ENCODE measurements around the gene DOCK6. TPM values are rescaled to one million over a fixed set of nuclear protein-coding genes. Genes with fewer than 3 reads are reported as not detected.

Gene DOCK6
- total and polyA plus RNA-seq, 2 experiments from 2014 or later = 17.4 to 36.8 TPM

DNA sequence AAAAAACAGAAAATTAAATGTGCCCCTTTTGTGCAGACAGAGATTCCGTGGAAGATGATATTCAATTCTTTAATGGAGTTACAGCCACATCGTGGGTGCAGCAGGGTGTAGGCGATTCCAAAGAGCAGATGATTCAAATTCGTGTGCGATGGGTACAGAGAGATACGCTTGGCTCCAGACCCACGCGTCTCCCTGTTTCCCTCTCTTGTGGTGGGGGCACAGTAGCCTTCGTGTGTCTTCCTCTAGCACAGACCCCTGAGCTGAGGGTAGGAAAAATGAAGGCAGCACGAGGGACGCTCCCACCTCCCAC lies 38.4 kb upstream of the DOCK6 start:
- no peaks in the 10 kb centered on the region for H4K20me1 ChIP-seq (ENCODE audit: insufficient read depth, poor library complexity, severe bottlenecking)
- H3K36me3 ChIP-seq (replicated peaks; ENCODE audit: insufficient read depth, low read depth) = no peaks in the 10 kb centered on the region
- H3K4me2 ChIP-seq = no peak overlapping the region
- H3K27me3 ChIP-seq = no peaks in the 10 kb centered on the region
- WGBS (ENCODE audit: low lambda C conversion rate, missing lambda C conversion rate) = 84% methylated on average over 11 of the region's 11 CpGs
- H3K9me2 ChIP-seq (replicated peaks; ENCODE audit: insufficient read depth) = no peaks in the 10 kb centered on the region
- no peaks in the 10 kb centered on the region for H3K9me3 ChIP-seq (ENCODE audit: low read depth)
- no peak for DNase-seq (ENCODE audit: low spot score)
- no peak overlapping the region for H3K4me3 ChIP-seq
- H2AFZ ChIP-seq = no peak overlapping the region
- no peaks in the 10 kb centered on the region for H3K79me2 ChIP-seq
- no peaks in the 10 kb centered on the region for H3K4me1 ChIP-seq (ENCODE audit: insufficient read depth)
- H3K27ac ChIP-seq = no peak overlapping the region
- no peak for TF ChIP-seq EZH2phosphoT487 (IDR thresholded peaks at IDR 0.05; ENCODE audit: low read depth, severe bottlenecking, unreplicated experiment)
- no peak for TF ChIP-seq EZH2 (IDR thresholded peaks at IDR 0.05; ENCODE audit: borderline replicate concordance)
- no peak for TF ChIP-seq CTCF (IDR thresholded peaks at IDR 0.05; ENCODE audit: poor library complexity)

DNA sequence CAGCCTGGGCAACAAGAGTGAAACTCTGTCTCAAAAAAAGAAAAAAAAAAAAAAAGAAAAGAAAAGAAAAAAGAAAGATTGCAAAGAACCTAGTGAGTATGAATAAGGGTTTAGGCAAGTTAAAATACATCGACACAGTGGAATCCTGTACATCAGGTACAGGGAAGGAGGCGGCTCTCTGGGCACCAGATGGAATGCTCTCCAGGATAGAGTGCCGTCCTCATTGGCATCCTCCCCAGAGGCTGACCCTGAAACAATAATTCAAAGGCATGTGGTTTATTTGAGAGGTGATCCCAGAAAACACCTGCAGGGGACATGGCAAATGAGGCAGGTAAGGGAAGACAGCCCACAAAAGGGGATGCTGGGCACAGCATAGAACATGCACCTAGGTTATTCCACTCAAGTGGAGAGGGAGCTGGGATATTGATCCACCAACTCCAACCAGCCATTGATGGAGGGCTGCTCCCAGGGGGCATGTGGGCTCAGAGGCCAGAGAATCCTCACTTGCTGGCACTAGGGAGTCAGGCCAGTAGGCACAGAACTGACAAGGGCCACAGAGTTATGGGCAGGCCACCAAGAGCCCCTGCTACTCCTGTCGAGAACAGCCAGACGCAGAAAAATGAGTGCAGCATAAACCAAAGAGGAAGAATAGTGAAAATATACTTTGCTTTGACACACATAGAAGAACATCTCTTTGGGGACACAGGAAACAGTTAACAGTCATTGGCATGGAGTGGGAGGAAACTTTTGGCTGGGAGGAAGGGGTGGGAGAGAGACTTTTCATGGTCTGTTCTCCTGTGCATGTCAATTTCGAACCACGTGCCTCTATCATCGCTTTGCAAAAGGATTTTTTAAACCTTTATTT lies 37.9 kb upstream of the DOCK6 start:
- Histone ChIP-seq H3K4me2 (no peak overlapping the region), H3K9me2 (replicated peaks; ENCODE audit: insufficient read depth) (no peaks in the 10 kb centered on the region), H3K4me3 (no peak overlapping the region), H2AFZ (no peak overlapping the region), H3K36me3 (replicated peaks; ENCODE audit: insufficient read depth, low read depth) (no peaks in the 10 kb centered on the region), H3K27ac (no peak overlapping the region), H3K9me3 (ENCODE audit: low read depth) (no peaks in the 10 kb centered on the region), H3K79me2 (no peaks in the 10 kb centered on the region), H3K27me3 (no peaks in the 10 kb centered on the region), H4K20me1 (ENCODE audit: insufficient read depth, poor library complexity, severe bottlenecking) (no peaks in the 10 kb centered on the region), H3K4me1 (ENCODE audit: insufficient read depth) (no peaks in the 10 kb centered on the region)
- DNase-seq (ENCODE audit: low spot score) = no peak
- WGBS (ENCODE audit: low lambda C conversion rate, missing lambda C conversion rate) = 88% methylated on average over 8 of the region's 8 CpGs
- TF ChIP-seq EZH2phosphoT487 (IDR thresholded peaks at IDR 0.05; ENCODE audit: low read depth, severe bottlenecking, unreplicated experiment) (no peak), CTCF (IDR thresholded peaks at IDR 0.05; ENCODE audit: poor library complexity) (no peak), EZH2 (IDR thresholded peaks at IDR 0.05; ENCODE audit: borderline replicate concordance) (no peak)

- TF ChIP-seq EZH2phosphoT487 (IDR thresholded peaks at IDR 0.05; ENCODE audit: low read depth, severe bottlenecking, unreplicated experiment) (no peak), CTCF (IDR thresholded peaks at IDR 0.05; ENCODE audit: poor library complexity) (no peak), EZH2 (IDR thresholded peaks at IDR 0.05; ENCODE audit: borderline replicate concordance) (no peak)
- H3K27ac ChIP-seq = peak overlapping the region; percentile 3
- no peak for DNase-seq (ENCODE audit: low spot score)
- no peaks in the 10 kb centered on the region for H3K9me3 ChIP-seq (ENCODE audit: low read depth)
- 67% methylated on average over 7 of the region's 7 CpGs for WGBS (ENCODE audit: low lambda C conversion rate, missing lambda C conversion rate)
- no peaks in the 10 kb centered on the region for H4K20me1 ChIP-seq (ENCODE audit: insufficient read depth, poor library complexity, severe bottlenecking)
- H3K9me2 ChIP-seq (replicated peaks; ENCODE audit: insufficient read depth) = no peaks in the 10 kb centered on the region
- H2AFZ ChIP-seq = no peak overlapping the region
- no peak overlapping the region for H3K4me2 ChIP-seq
- H3K36me3 ChIP-seq (replicated peaks; ENCODE audit: insufficient read depth, low read depth) = no peaks in the 10 kb centered on the region
- H3K27me3 ChIP-seq = no peaks in the 10 kb centered on the region
- no peak overlapping the region for H3K4me3 ChIP-seq
- H3K4me1 ChIP-seq (ENCODE audit: insufficient read depth) = no peaks in the 10 kb centered on the region
- H3K79me2 ChIP-seq = no peaks in the 10 kb centered on the region
Measured at GRCh38 chr19:11296264-11296663, 33.9 kb upstream of the DOCK6 start.

All from hepatocyte (in vitro differentiated cells).